Osteoblast (primary cell): ENCODE measurements around the gene BBX. TPM values are rescaled to one million over a fixed set of nuclear protein-coding genes. Genes with fewer than 3 reads are reported as not detected.

Experiments used
- DNase-seq: peaks from one replicate; pipeline ENCODE4 v3.0.0; 2011; ENCODE audit warnings: low spot score, mixed read lengths; ENCODE audit not compliant: insufficient read length; ENCODE audit errors: missing footprints
- H2AFZ ChIP-seq: 2 replicates; pipeline ENCODE4 v1.6.0; 2011; ENCODE audit warnings: mild to moderate bottlenecking, low read length
- H3K27ac ChIP-seq: 2 replicates; pipeline ENCODE4 v1.5.1; 2011; ENCODE audit warnings: mild to moderate bottlenecking, low read depth, low read length, moderate library complexity
- H3K27me3 ChIP-seq: 2 replicates; pipeline ENCODE4 v1.6.0; 2012; ENCODE audit warnings: mild to moderate bottlenecking, control low read depth, inconsistent platforms, low read length, moderate library complexity; ENCODE audit not compliant: insufficient read depth
- H3K36me3 ChIP-seq: 2 replicates; pipeline ENCODE4 v1.5.1; 2011; ENCODE audit warnings: mild to moderate bottlenecking, low read length, control low read depth, moderate library complexity; ENCODE audit not compliant: insufficient read depth
- H3K4me1 ChIP-seq: 2 replicates; pipeline ENCODE4 v1.5.1; 2011; ENCODE audit warnings: mild to moderate bottlenecking, low read length, control low read depth, moderate library complexity; ENCODE audit not compliant: insufficient read depth
- H3K4me2 ChIP-seq: 2 replicates; pipeline ENCODE4 v1.6.0; 2011; ENCODE audit warnings: mild to moderate bottlenecking, low read length; ENCODE audit not compliant: insufficient read depth
- H3K4me3 ChIP-seq: fragments of 200-600 bp; sonication (generic); 3 replicates; pipeline ENCODE4 v1.5.1; 2012; ENCODE audit warnings: mild to moderate bottlenecking, low read length, inconsistent platforms; ENCODE audit not compliant: insufficient read depth
- H3K79me2 ChIP-seq: 2 replicates; pipeline ENCODE4 v1.6.0; 2012; ENCODE audit warnings: mild to moderate bottlenecking, low read length, control low read depth, inconsistent platforms; ENCODE audit not compliant: insufficient read depth
- H3K9me3 ChIP-seq: 2 replicates; pipeline ENCODE4 v1.5.1; 2011; ENCODE audit warnings: low read depth, low read length, control low read depth
- H4K20me1 ChIP-seq: 2 replicates; pipeline ENCODE4 v1.6.0; 2012; ENCODE audit warnings: mild to moderate bottlenecking, low read length, control low read depth; ENCODE audit not compliant: insufficient read depth
- CTCF ChIP-seq: IDR thresholded peaks from 2 replicates; pipeline ENCODE4 v1.5.1; 2011; ENCODE audit warnings: mild to moderate bottlenecking, low read depth, low read length, moderate library complexity; ENCODE audit errors: extremely low read depth
- total RNA-seq: library from RNA; depleted of rRNA; stranded (reverse); fragments of >200 nt; gene quantifications from 2 replicates; pipeline ENCODE4 v1.2.3, GENCODE V29; 2012

The BBX gene
- total RNA-seq, 1 donor: 66.6 TPM

- no peak for TF ChIP-seq CTCF
- Histone ChIP-seq H3K9me3 (no peaks in the 10 kb centered on the region), H3K36me3 (peaks cover 2% of the 10 kb centered on the region), H3K27ac (no peak overlapping the region), H3K4me1 (peaks cover under 1% of the 10 kb centered on the region), H3K4me2 (no peak overlapping the region), H2AFZ (no peak overlapping the region), H3K79me2 (peaks cover 14% of the 10 kb centered on the region), H4K20me1 (peaks cover 3% of the 10 kb centered on the region), H3K27me3 (no peaks in the 10 kb centered on the region), H3K4me3 (no peak overlapping the region)
- no peak for DNase-seq
Measured at GRCh38 chr3:107531917-107532469, 9.2 kb downstream of the BBX start.

GRCh38 chr3:107540857-107541256 is 18.1 kb downstream of the BBX start:
- no peaks in the 10 kb centered on the region for H3K27me3 ChIP-seq
- peaks cover 8% of the 10 kb centered on the region for H4K20me1 ChIP-seq
- peaks cover 5% of the 10 kb centered on the region for H3K36me3 ChIP-seq
- no peaks in the 10 kb centered on the region for H3K9me3 ChIP-seq
- no peak for DNase-seq
- no peak overlapping the region for H2AFZ ChIP-seq
- no peak overlapping the region for H3K4me2 ChIP-seq
- peaks cover 2% of the 10 kb centered on the region for H3K4me1 ChIP-seq
- no peak overlapping the region for H3K27ac ChIP-seq
- peaks cover under 1% of the 10 kb centered on the region for H3K79me2 ChIP-seq
- H3K4me3 ChIP-seq: no peak overlapping the region
- no peak for TF ChIP-seq CTCF

GRCh38 chr3:107542665-107543064 is 19.9 kb downstream of the BBX start:
- Histone ChIP-seq H3K36me3 (peaks cover 2% of the 10 kb centered on the region), H3K79me2 (peaks cover 5% of the 10 kb centered on the region), H3K27ac (no peak overlapping the region), H3K4me3 (no peak overlapping the region), H4K20me1 (peaks cover 14% of the 10 kb centered on the region), H3K9me3 (no peaks in the 10 kb centered on the region), H2AFZ (no peak overlapping the region), H3K4me2 (no peak overlapping the region), H3K27me3 (no peaks in the 10 kb centered on the region), H3K4me1 (peaks cover 4% of the 10 kb centered on the region)
- no peak for DNase-seq
- TF ChIP-seq CTCF: no peak

GRCh38 chr3:107543666-107544065 is 20.9 kb downstream of the BBX start:
- no peak for DNase-seq
- peak; percentile 40 for TF ChIP-seq CTCF
- Histone ChIP-seq H3K79me2 (peaks cover 9% of the 10 kb centered on the region), H3K27ac (no peak overlapping the region), H3K4me3 (no peak overlapping the region), H3K36me3 (no peaks in the 10 kb centered on the region), H3K4me1 (peaks cover 4% of the 10 kb centered on the region), H3K9me3 (peaks cover 2% of the 10 kb centered on the region), H3K4me2 (no peak overlapping the region), H2AFZ (no peak overlapping the region), H3K27me3 (no peaks in the 10 kb centered on the region), H4K20me1 (peaks cover 16% of the 10 kb centered on the region)
